Activated T-cell treated with anti-CD3 and anti-CD28 coated beads, Interleukin-2, amount 50 U/mL, for 72 hours (primary cell): Measurements from ENCODE around the gene ZNF335. TPM values are rescaled to one million over a fixed set of nuclear protein-coding genes. Genes with fewer than 3 reads are reported as not detected.
"Not testable (repeated sequence)": the region's sequence is repeated elsewhere in the genome, so short reads cannot be mapped to it uniquely, and the experiment has no call there.

Source experiments
- ATAC-seq, 2 donors: fragments of 150-1000 bp; cut with Tn5 transposase; replicated peaks in 1 of 2; 2 replicates each; pipeline ENCODE4 v1.10.0; 2021; ENCODE audit warnings: moderate library complexity in 2 of 2, mild to moderate bottlenecking in 1 of 2
- DNase-seq, 2 donors: peaks; one replicate each; pipeline ENCODE4 v3.0.0; 2021 to 2022; ENCODE audit warnings: mixed read lengths in 1 of 2
- H3K27ac Mint-ChIP-seq: one replicate; pipeline ENCODE4 v1.8.0; 2022; ENCODE audit warnings: mild to moderate bottlenecking, moderate library complexity, mixed read lengths
- H3K27me3 Mint-ChIP-seq: one replicate; pipeline ENCODE4 v1.8.0; 2022; ENCODE audit warnings: low read depth, mixed read lengths
- H3K36me3 Mint-ChIP-seq, 2 donors: one replicate each; pipeline ENCODE4 v1.8.0; 2022; ENCODE audit warnings: mixed read lengths in 2 of 2, mild to moderate bottlenecking in 1 of 2; ENCODE audit not compliant: insufficient read depth in 2 of 2
- H3K4me1 Mint-ChIP-seq: one replicate; pipeline ENCODE4 v1.8.0; 2022; ENCODE audit warnings: low read depth, mixed read lengths
- H3K4me3 Mint-ChIP-seq, 2 donors: one replicate each; pipeline ENCODE4 v1.8.0; 2022; ENCODE audit warnings: mild to moderate bottlenecking in 2 of 2, mixed read lengths in 2 of 2, moderate library complexity in 2 of 2
- H3K9me3 Mint-ChIP-seq, 2 donors: one replicate each; pipeline ENCODE4 v1.8.0; 2022; ENCODE audit warnings: mixed read lengths in 2 of 2
- total RNA-seq, 2 donors: library from RNA; stranded (reverse); gene quantifications; one replicate each; pipeline ENCODE4 v1.2.3, GENCODE V29; 2022

The ZNF335 gene
- total RNA-seq, 2 donors from 2014 or later, result 28.4 to 29.8 TPM

DNA sequence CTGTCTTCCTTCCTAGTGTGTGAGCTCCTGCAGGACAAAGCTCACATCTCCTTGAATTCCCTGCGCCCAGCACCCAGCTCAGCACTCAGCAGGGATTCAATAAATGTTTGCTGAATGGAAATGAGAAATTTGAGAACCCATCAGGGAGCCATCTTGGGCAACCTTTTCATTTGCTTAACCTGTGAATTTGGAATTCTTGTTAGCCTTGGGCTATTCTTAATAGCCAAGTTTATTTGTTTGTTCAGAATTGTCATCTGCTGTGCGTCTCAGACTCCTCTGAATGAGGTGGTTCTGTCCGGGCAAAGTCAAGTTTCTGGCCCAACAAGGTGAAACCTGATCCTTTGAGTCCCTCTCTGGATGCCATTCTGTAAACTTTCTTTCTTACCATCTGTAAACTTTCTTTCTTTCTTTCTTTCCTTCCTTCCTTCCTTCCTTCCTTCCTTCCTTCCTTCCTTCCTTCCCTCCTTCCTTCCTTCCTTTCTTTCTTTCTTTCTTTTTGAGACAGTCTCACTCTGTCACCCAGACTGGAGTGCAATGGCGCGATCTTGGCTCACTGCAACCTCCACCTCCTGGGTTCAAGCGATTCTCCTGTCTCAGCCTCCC lies 23.6 kb upstream of the ZNF335 start:
- peaks cover 11% of the 10 kb centered on the region for H3K27me3 Mint-ChIP-seq
- DNase-seq, ATAC-seq, H3K9me3 Mint-ChIP-seq, H3K4me3 Mint-ChIP-seq, H3K36me3 Mint-ChIP-seq, H3K27ac Mint-ChIP-seq: not testable (repeated sequence)
- H3K4me1 Mint-ChIP-seq, result peaks cover 61% of the 10 kb centered on the region

DNA sequence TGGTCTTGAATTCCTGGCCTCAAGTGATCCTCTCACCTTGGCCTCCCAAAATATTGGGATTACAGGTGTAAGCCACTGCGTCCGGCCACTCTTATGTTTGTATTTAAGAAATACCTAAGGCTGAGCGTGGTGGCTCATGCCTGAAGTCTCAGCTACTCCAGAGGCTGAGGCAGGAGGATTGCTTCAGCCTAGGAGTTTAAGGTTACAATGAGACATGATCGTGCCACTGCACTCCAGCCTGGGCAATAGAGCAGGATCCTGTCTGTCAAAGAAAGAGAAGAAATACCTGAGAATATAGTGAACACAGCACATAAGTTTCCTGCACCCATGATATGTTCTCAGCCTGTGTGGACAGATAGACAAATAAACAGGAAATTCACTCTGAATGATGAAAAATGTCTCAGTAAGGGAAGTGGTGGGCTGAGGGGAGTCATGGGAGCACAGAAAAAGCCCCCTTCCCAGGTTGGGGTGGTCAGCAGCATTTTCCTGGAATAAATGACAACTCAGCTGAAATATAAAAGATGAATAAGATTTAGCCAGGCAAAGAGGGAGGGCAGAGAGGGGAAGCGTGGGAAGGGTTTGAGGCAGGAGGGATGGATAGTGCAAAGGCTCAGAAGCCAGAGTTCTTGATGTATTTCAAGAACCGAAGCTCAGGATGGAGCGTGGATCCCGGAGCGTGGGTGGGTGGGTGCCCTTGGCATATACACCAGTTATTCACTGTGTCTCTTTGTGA lies 22.9 kb upstream of the ZNF335 start:
- H3K4me1 Mint-ChIP-seq, result peaks cover 55% of the 10 kb centered on the region
- no peaks in the 10 kb centered on the region for H3K9me3 Mint-ChIP-seq
- no peaks in the 10 kb centered on the region for H3K36me3 Mint-ChIP-seq
- H3K4me3 Mint-ChIP-seq, result no peak overlapping the region
- DNase-seq (no peak), ATAC-seq (no peak)
- H3K27ac Mint-ChIP-seq, result no peak overlapping the region
- peaks cover 11% of the 10 kb centered on the region for H3K27me3 Mint-ChIP-seq

DNA sequence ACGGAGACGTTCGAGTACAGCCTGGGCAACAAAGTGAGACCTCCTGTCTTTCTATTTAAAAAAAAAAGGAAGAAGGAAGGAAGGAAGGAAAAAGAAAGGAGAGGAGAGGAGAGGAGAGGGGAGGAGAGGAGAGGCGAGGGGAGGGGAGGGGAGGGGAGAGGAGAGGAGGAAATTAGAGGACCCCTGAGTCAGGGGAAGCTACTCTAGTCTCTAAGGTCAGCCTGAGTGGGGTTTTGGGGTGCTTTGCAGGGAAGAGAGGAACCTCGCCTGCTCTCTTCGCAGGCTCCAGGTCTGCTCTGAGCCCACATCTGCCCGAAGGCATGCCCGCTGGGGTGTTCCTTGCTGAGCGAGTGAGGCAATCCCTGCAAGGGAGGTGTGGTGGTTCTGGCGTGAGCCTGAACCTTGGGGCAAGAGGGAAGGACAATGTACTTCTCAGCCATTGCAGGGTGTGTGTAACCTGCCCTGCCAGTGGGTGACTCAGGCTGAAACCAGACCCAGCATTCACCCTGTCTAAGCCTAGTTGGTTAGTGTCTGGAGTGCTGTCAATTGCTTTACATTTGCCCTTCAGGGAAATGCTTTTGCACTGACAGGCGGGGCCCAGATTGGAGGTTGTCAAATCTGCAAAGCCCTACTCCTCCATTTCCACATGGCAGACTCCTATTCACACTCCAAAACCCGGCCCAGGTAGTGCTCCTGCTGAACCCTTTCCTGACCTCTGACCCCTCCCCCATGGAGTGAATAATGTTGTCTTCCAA lies 21.4 kb upstream of the ZNF335 start:
- Mint-ChIP-seq H3K9me3 (no peaks in the 10 kb centered on the region), H3K4me3 (no peak overlapping the region), H3K27ac (no peak overlapping the region), H3K27me3 (peaks cover 11% of the 10 kb centered on the region), H3K4me1 (peaks cover 40% of the 10 kb centered on the region), H3K36me3 (no peaks in the 10 kb centered on the region)
- DNase-seq (no peak), ATAC-seq (peak; percentile 83 to 89)

DNA sequence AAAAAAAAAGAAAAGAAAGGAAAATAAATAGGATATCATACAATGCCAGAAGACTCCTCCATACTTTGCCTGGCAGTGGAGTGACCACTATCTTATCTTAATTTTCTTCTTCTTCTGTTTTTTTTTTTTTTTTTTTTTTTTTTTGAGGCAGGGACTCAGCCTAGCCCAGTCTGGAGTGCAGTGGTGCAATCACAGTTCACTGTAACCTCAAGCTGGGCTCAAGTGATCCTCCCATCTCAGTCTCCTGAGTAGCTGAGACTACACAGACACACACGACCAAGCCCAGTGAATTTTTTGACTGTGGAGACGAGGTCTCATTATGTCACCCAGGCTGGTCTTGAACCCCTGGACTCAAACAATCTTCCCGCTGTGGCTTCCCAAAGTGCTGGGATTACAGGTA lies 19.6 kb upstream of the ZNF335 start:
- ATAC-seq (no peak), DNase-seq (no peak)
- Mint-ChIP-seq H3K9me3 (no peaks in the 10 kb centered on the region), H3K4me3 (no peak overlapping the region), H3K27me3 (no peaks in the 10 kb centered on the region), H3K4me1 (peaks cover 23% of the 10 kb centered on the region), H3K27ac (no peak overlapping the region), H3K36me3 (no peaks in the 10 kb centered on the region)

DNA sequence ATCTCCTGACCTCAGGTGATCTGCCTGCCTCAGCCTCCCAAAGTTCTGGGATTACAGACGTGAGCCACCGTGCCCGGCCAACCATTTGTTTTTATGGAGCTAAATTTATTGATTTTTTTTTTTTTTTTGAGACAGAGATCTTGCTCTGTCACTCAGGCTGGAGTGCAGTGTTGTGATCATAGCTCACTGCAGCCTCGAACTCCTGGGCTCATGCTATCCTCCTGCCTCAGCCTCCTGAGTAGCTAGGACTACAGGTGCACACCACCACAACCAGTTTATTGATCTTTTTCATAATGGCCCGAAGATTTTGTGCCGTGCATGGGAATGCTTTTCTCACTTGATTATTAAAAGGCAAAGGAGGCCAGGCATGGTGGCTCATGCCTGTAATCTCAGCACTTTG lies 16.8 kb upstream of the ZNF335 start:
- H3K27me3 Mint-ChIP-seq, H3K36me3 Mint-ChIP-seq, H3K4me3 Mint-ChIP-seq, DNase-seq, ATAC-seq, H3K9me3 Mint-ChIP-seq, H3K27ac Mint-ChIP-seq: not testable (repeated sequence)
- peaks cover 11% of the 10 kb centered on the region for H3K4me1 Mint-ChIP-seq

DNA sequence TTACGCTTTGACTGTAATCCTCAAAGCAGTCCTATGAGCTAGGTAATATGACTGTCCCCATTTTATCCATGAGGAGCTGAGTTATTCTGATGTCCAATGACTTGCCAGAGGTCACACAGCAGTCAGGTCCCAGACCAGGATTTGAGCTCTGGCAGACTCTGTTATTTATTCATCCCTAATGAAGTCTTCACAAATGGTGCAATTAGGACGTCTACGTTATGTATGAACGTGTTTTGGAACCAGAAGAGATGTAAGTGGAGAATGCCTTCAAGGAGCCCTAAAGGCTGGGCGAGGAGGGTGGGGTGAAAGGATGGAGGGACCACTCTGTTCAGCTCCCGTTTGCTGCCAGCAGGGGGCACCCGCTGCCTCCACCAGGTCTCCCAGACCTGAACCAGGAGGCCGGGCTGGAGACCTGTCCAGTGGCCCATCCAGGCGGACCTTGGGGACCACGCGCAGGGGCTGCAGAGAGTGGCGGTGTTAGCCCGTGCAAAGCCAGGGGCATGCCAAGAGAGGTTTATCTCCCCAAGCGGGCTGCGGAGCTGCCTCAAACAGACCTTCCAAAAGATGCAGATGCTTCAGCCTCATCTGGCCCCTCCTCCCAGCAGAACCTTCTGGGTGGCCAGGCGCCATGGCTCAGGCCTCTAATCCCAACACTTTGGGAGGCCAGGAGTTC lies 15.2 kb upstream of the ZNF335 start:
- no peak overlapping the region for H3K4me3 Mint-ChIP-seq
- peak; percentile 85 for DNase-seq
- ATAC-seq, result peak; percentile 96 to 97
- no peaks in the 10 kb centered on the region for H3K36me3 Mint-ChIP-seq
- H3K27me3 Mint-ChIP-seq, result no peaks in the 10 kb centered on the region
- H3K9me3 Mint-ChIP-seq, result no peaks in the 10 kb centered on the region
- H3K4me1 Mint-ChIP-seq, result peaks cover 4% of the 10 kb centered on the region
- no peak overlapping the region for H3K27ac Mint-ChIP-seq

DNA sequence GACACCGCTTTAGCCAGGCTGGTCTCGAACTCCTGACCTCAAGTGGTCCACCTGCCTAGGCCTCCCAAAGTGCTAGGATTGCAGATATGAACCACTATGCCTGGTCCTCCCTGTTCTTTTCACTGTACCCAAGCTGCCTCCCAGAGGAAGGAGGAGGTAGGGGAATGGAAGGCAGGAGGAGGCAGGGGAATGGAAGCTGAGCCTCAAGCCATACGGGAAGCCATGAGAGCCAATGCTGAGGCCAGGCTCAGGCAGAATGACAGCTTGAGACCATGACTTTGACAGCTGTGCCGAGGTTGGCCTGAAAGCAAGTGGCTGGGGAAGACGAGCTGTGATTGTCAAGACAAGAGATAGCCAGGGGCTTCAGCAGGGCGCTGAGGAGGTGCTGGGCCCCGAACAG lies 13.6 kb upstream of the ZNF335 start:
- Mint-ChIP-seq H3K9me3 (no peaks in the 10 kb centered on the region), H3K36me3 (no peaks in the 10 kb centered on the region), H3K4me3 (no peak overlapping the region), H3K27me3 (no peaks in the 10 kb centered on the region), H3K4me1 (peaks cover 4% of the 10 kb centered on the region), H3K27ac (no peak overlapping the region)
- no peak for DNase-seq
- ATAC-seq, result no peak

DNA sequence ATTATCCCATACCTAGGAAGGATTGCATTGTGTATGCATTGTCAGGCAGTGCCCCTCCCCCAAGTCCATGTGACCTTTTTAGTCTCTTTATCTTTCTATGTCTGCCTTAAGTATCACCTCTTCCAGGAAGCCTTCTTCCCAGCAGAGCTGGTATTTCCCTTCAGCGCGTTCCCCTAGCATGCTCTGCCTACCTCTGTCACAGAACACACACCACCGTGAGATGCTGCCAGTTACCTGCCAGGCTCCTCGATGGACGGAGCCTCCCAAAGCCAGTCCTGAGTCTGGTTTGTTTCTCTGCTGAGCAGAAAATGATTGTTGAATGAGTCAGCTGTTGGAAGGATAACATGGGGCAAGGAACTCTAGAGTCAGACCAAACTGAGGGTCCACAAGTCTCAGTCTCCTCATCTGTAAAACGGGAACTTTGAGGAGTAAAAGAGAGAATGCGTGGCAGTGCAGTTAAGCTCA lies 11.3 kb upstream of the ZNF335 start:
- ATAC-seq (peak in 1 of 2 donors; percentile 18), DNase-seq (no peak)
- peaks cover 4% of the 10 kb centered on the region for H3K4me1 Mint-ChIP-seq
- H3K4me3 Mint-ChIP-seq, result no peak overlapping the region
- no peaks in the 10 kb centered on the region for H3K27me3 Mint-ChIP-seq
- H3K36me3 Mint-ChIP-seq, result no peaks in the 10 kb centered on the region
- H3K9me3 Mint-ChIP-seq, result no peaks in the 10 kb centered on the region
- H3K27ac Mint-ChIP-seq, result no peak overlapping the region

DNA sequence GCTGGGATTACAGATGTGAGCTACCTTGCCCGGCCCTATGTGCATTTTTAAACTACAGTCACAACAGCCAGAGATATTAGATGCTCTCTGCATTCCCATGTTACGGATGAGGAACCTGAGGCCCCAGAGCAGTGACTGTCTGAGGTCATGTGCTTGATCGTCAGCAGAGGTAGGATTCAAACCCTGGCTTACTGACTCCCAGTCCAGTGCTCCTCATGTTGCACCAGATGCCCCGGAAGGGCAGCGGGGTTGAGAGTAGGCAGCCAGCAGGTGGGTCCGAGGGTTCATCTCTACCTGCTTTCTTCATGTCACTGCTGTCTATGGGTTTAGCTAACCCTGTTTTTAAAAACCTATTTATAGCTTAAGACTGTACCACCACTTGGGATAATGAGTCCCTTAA lies 9.3 kb upstream of the ZNF335 start:
- Mint-ChIP-seq H3K36me3 (no peaks in the 10 kb centered on the region), H3K27ac (no peak overlapping the region), H3K9me3 (no peaks in the 10 kb centered on the region), H3K4me3 (no peak overlapping the region), H3K4me1 (peaks cover 4% of the 10 kb centered on the region), H3K27me3 (no peaks in the 10 kb centered on the region)
- DNase-seq (no peak), ATAC-seq (no peak)

DNA sequence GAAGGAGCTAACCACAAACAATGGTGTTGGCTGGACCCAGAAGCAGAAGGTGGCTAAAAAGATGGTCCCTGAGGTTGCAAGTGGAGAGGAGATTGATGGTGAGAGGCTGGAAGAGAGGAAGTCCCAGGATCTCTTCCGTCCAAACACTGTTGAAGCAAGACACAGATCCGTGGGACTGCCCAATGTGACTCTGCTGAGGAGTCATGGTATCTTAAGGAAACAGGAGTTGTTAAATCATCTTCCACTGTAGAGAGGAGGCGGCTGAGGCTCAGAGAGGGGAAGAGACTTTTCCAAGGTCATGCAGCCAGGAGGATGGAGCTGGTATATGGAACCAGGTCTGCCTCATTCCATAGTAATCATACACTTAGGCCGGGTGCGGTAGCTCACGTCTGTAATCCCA lies 4.1 kb upstream of the ZNF335 start:
- Mint-ChIP-seq H3K9me3 (no peaks in the 10 kb centered on the region), H3K27me3 (no peaks in the 10 kb centered on the region), H3K27ac (no peak overlapping the region), H3K4me3 (no peak overlapping the region), H3K4me1 (peaks cover 12% of the 10 kb centered on the region), H3K36me3 (peaks cover 4% of the 10 kb centered on the region in 2 donors)
- ATAC-seq, result no peak
- DNase-seq, result no peak

DNA sequence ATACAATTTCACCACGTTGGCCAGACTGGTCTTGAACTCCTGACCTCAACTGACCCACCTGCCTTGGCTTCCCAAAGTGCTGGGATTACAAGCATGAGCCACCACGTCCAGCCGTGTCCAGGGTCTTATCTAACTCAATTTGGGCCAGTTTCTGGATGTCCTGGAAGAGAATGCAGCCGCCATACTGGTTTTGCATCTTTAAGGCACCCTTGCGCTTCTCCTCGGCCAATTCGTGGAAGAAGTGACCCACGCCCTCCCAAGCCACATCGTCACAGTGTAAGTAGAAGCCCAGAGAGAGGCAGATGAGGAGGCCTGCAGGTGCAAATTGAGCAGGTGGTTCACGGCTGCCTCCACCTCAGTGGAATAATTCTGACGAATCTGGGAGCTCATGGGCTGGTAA lies 3.7 kb upstream of the ZNF335 start:
- H3K4me1 Mint-ChIP-seq, result peaks cover 12% of the 10 kb centered on the region
- peaks cover 4% of the 10 kb centered on the region in 2 donors for H3K36me3 Mint-ChIP-seq
- H3K4me3 Mint-ChIP-seq, result no peak overlapping the region
- no peak overlapping the region for H3K27ac Mint-ChIP-seq
- no peaks in the 10 kb centered on the region for H3K9me3 Mint-ChIP-seq
- no peaks in the 10 kb centered on the region for H3K27me3 Mint-ChIP-seq
- ATAC-seq, result no peak
- no peak for DNase-seq

DNA sequence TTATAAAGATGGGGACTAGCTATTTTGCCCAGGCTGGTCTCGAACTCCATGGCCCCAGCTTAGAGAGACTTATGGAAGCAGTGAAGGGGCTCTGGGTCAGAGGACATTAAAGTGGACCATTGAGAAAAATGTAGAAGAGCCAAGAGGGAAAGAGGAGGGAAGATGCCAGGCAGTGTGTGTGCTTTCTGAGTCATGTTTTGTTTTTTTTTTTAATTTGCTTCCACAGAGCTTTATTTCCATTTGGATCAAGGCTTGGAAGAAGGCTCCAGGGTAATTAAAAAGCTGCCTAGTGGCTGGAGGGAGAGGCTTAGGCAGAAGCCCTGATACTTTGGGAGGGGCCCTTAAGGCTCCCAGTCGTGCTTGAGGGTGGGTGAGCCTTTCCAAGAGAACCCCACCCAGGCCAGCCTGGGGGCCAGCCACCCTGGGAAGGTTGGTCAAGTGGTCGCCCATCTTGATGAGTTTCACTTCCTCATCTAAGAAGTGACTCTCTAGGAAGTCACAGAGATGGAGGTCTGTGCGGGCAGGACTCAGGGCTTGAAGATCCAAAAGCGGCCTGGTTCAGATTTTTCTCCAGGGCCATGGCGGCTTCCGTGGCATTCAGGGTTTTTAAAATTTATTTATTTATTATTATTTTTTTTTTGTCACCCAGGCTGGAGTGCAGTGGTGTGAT lies 3.0 kb upstream of the ZNF335 start:
- no peak overlapping the region for H3K27ac Mint-ChIP-seq

More for the DNA sequence above, 3.0 kb upstream of the ZNF335 start:
- Mint-ChIP-seq H3K36me3 (peaks cover 4% of the 10 kb centered on the region in 2 donors), H3K27me3 (no peaks in the 10 kb centered on the region), H3K4me3 (no peak overlapping the region), H3K9me3 (no peaks in the 10 kb centered on the region), H3K4me1 (peaks cover 18% of the 10 kb centered on the region)
- ATAC-seq (no peak), DNase-seq (no peak)
